Endothelial cell of umbilical vein (primary cell): ENCODE data around the gene GGA3. TPM values are rescaled to one million over a fixed set of nuclear protein-coding genes. Genes with fewer than 3 reads are reported as not detected.
A peak's percentile ranks its signal among the peaks of the same experiment; 100 is the strongest.

Source experiments
- BruUV-seq: library from RNA; stranded (reverse); fragments of 400-500 nt; replicated peaks from 2 replicates; lab custom pipeline; 2021; lab: Mats Ljungman, UMichigan
- CTCF ChIA-PET: fragments of 300-600, 350-600 bp; sonication (Branson Sonifier 250); formaldehyde crosslinking; loops from one replicate; lab custom pipeline; 2021; ENCODE audit warnings: antibody characterized with exemption, inconsistent platforms; lab: Charles Lee
- POLR2A ChIA-PET: fragments of 300-600, 350-600 bp; sonication (Branson Sonifier 250); formaldehyde crosslinking; loops from one replicate; lab custom pipeline; 2021; ENCODE audit warnings: antibody characterized with exemption, inconsistent platforms; lab: Charles Lee
- DNase-seq: peaks from one replicate; pipeline ENCODE4 v3.0.0-alpha.2; 2011; ENCODE audit warnings: low read depth, low spot score
- FAIRE-seq: peaks from 2 replicates; lab custom pipeline; 2011; peaks lifted over from hg19 to GRCh38; lab: Jason Lieb, UNC
- H2AFZ ChIP-seq: 2 replicates; pipeline ENCODE4 v1.6.0; 2012; ENCODE audit warnings: low read depth, low read length, control low read depth, inconsistent platforms
- H3K27ac ChIP-seq: 2 replicates; pipeline ENCODE4 v1.5.1; 2011; ENCODE audit warnings: low read depth, mild to moderate bottlenecking, control low read depth, low read length, moderate library complexity; ENCODE audit not compliant: insufficient read depth
- H3K27me3 ChIP-seq, 2 experiments: 2 replicates each; pipeline versions ENCODE4 v1.6.0 to v1.6.1; 2011; ENCODE audit warnings: low read length in 2 of 2, mixed read lengths in 1 of 2; ENCODE audit not compliant: control insufficient read depth in 2 of 2, insufficient read depth in 2 of 2
- H3K36me3 ChIP-seq, 2 experiments: 2 replicates in 1 of 2; 3 replicates in 1 of 2; pipeline ENCODE4 v1.5.1; 2011; ENCODE audit warnings: low read length in 2 of 2, mild to moderate bottlenecking in 1 of 2, moderate library complexity in 1 of 2; ENCODE audit not compliant: control insufficient read depth in 2 of 2, insufficient read depth in 2 of 2; ENCODE audit errors: extremely low read depth in 1 of 2
- H3K4me1 ChIP-seq: 3 replicates; pipeline ENCODE4 v1.5.1; 2011; ENCODE audit warnings: mild to moderate bottlenecking, low read length; ENCODE audit not compliant: control insufficient read depth, insufficient read depth; ENCODE audit errors: extremely low read depth
- H3K4me2 ChIP-seq: 2 replicates; pipeline ENCODE4 v1.6.1; 2011; ENCODE audit warnings: low read length, control low read depth, mixed read lengths; ENCODE audit not compliant: insufficient read depth
- H3K4me3 ChIP-seq, 3 experiments: fragments of 200-600 bp in 1 of 3; sonication (generic), shearing (Covaris generic) in 1 of 3; replicated peaks in 1 of 3; 2 replicates each; pipeline ENCODE4 v1.5.1; 2011 to 2016; ENCODE audit warnings: control low read depth in 3 of 3, low read length in 3 of 3, mild to moderate bottlenecking in 2 of 3, inconsistent platforms in 1 of 3, low read depth in 1 of 3, moderate library complexity in 1 of 3; ENCODE audit not compliant: insufficient read depth in 1 of 3
- H3K79me2 ChIP-seq: 2 replicates; pipeline ENCODE4 v1.6.0; 2012; ENCODE audit warnings: low read length, inconsistent platforms; ENCODE audit not compliant: control insufficient read depth, insufficient read depth
- H3K9ac ChIP-seq: replicated peaks from 2 replicates; pipeline ENCODE3; 2011; ENCODE audit warnings: low read length, control low read depth; ENCODE audit not compliant: insufficient read depth; ENCODE audit errors: extremely low read depth
- H3K9me1 ChIP-seq: replicated peaks from 3 replicates; pipeline ENCODE4 v1.6.0; 2011; ENCODE audit warnings: mild to moderate bottlenecking, low read length; ENCODE audit not compliant: control insufficient read depth, insufficient read depth; ENCODE audit errors: extremely low read depth
- H3K9me3 ChIP-seq: replicated peaks from 2 replicates; pipeline ENCODE4 v1.5.1; 2012; ENCODE audit warnings: low read length, inconsistent platforms; ENCODE audit not compliant: control insufficient read depth, insufficient read depth
- H4K20me1 ChIP-seq: replicated peaks from 2 replicates; pipeline ENCODE3; 2011; ENCODE audit warnings: mild to moderate bottlenecking, low read length; ENCODE audit not compliant: control insufficient read depth, insufficient read depth; ENCODE audit errors: extremely low read depth
- CTCF ChIP-seq, 2 donors: IDR thresholded peaks; 1 replicate in 1 of 2; 2 replicates in 1 of 2; pipeline ENCODE4 v1.5.1; 2011; ENCODE audit warnings: low read length in 2 of 2, mild to moderate bottlenecking in 2 of 2, moderate library complexity in 2 of 2, control low read depth in 1 of 2, inconsistent platforms in 1 of 2, low read depth in 1 of 2; ENCODE audit not compliant: insufficient read depth in 1 of 2; ENCODE audit errors: extremely low read depth in 1 of 2
- EZH2 ChIP-seq: IDR thresholded peaks from 2 replicates; pipeline ENCODE4 v1.6.1; 2012; ENCODE audit warnings: borderline replicate concordance, low read depth, mild to moderate bottlenecking, moderate library complexity, low read length, inconsistent platforms; ENCODE audit not compliant: severe bottlenecking
- FOS ChIP-seq: IDR thresholded peaks from 2 replicates; pipeline ENCODE4 v1.6.1; 2011; ENCODE audit warnings: mild to moderate bottlenecking, low read length, moderate library complexity, borderline replicate concordance; ENCODE audit not compliant: insufficient read depth
- GATA2 ChIP-seq: IDR thresholded peaks from 2 replicates; pipeline ENCODE4 v1.7.0; 2011; ENCODE audit warnings: low read depth, mild to moderate bottlenecking, moderate library complexity, mixed read lengths, low read length; ENCODE audit not compliant: insufficient read length, insufficient read depth
- MAX ChIP-seq: IDR thresholded peaks from 2 replicates; pipeline ENCODE4 v1.6.1; 2011; ENCODE audit not compliant: insufficient read depth, insufficient read length
- MYC ChIP-seq: IDR thresholded peaks from one replicate; pipeline ENCODE4 v1.6.1; 2011; ENCODE audit warnings: mild to moderate bottlenecking, low read depth, low read length
- POLR2A ChIP-seq: IDR thresholded peaks from 2 replicates; pipeline ENCODE4 v1.6.1; 2012; ENCODE audit warnings: low read depth, mild to moderate bottlenecking, control low read depth, low read length
- POLR2AphosphoS5 ChIP-seq: IDR thresholded peaks from 2 replicates; pipeline ENCODE4 v1.6.1; 2012; ENCODE audit warnings: low read depth, mild to moderate bottlenecking, control low read depth, low read length, moderate library complexity; ENCODE audit not compliant: insufficient read depth
- dilution Hi-C: fragments of 300-500 bp; cut with MboI; formaldehyde crosslinking; loops from one replicate; pipeline ENCODE4 v1.15.0; 2019; ENCODE audit warnings: low sequenced_read_pairs; ENCODE audit not compliant: extremely low pct_ligation_motif_present
- intact Hi-C: fragments of 100-400 bp; cut with micrococcal nuclease; formaldehyde crosslinking; loops from one replicate; pipeline ENCODE4 v1.10.0; 2022
- polyA plus RNA-seq, 4 experiments: library from polyadenylated mRNA; depleted of rRNA in 3 of 4; stranded (reverse) in 3 of 4; unstranded in 1 of 4; fragments of >200 nt; gene quantifications; 2 replicates each; pipeline versions ENCODE4 v1.2.1 to v1.2.3, GENCODE V29; 2011 to 2012; ENCODE audit warnings: missing spikeins in 1 of 4
- total RNA-seq: library from RNA; stranded (reverse); gene quantifications from 2 replicates; pipeline ENCODE4 v1.2.3, GENCODE V29; 2021

Gene GGA3
- total and polyA plus RNA-seq, 2 donors (not counting 3 experiments of a cell fraction or from before 2014, with no cell fraction given) = 41.2 to 62.9 TPM

- no peaks in the 10 kb centered on the region for H3K4me1 ChIP-seq
- H2AFZ ChIP-seq = no peak overlapping the region
- H3K27ac ChIP-seq = no peak overlapping the region
- no peak overlapping the region for H3K9ac ChIP-seq
- H3K36me3 ChIP-seq = peaks cover 5 to 42% of the 10 kb centered on the region in 2 experiments
- no TSS peak for BruUV-seq
- H3K4me2 ChIP-seq = no peak overlapping the region
- no peaks in the 10 kb centered on the region for H3K9me1 ChIP-seq
- no peaks in the 10 kb centered on the region for H4K20me1 ChIP-seq
- ChIA-PET POLR2A (interaction anchor here (0.5 to 0.6 kb wide), 2 partner anchors 16 to 40 kb away, joined by 3 to 4 read pairs; no protein-coding TSS in a partner anchor), CTCF (interaction anchor here (0.9 to 2.9 kb wide), 9 partner anchors 12 to 267 kb away, joined by 3 to 20 read pairs (median 4); partner anchors contain the start of gene MIF4GD)
- H3K9me3 ChIP-seq = no peaks in the 10 kb centered on the region
- intact Hi-C loops = no loop called here
- FAIRE-seq (no peak), DNase-seq (peak; percentile 57)
- no peaks in the 10 kb centered on the region for H3K79me2 ChIP-seq
- H3K27me3 ChIP-seq = no peaks in the 10 kb centered on the region
- no peak overlapping the region for H3K4me3 ChIP-seq
- dilution Hi-C loops = no loop called here
- TF ChIP-seq POLR2A (no peak), POLR2AphosphoS5 (no peak), EZH2 (no peak), GATA2 (no peak), MYC (no peak), CTCF (IDR thresholded peaks at IDR 0.05; ENCODE audit: extremely low read depth in 1 of 2, insufficient read depth in 1 of 2, low read depth in 1 of 2, low read length in 2 of 2) (no peak), FOS (no peak), MAX (no peak)
Measured at GRCh38 chr17:75228305-75228704, 33.1 kb downstream of the GGA3 start.
